ENCODE data around the gene SPDYC. TPM values are rescaled to one million over a fixed set of nuclear protein-coding genes. Genes with fewer than 3 reads are reported as not detected.

The SPDYC gene
- total RNA-seq, 1 donor from 2014 or later = not detected

GRCh38 chr11:65205602-65205967, 35.6 kb downstream of the SPDYC start:
- no peak for DNase-seq (ENCODE audit: low read depth)

GRCh38 chr11:65206441-65206841, 36.4 kb downstream of the SPDYC start:
- DNase-seq (ENCODE audit: low read depth) = no peak

- DNase-seq (ENCODE audit: low read depth) = no peak
These were observed 36.9 kb downstream of the SPDYC start for GRCh38 chr11:65206901-65207300.

- no peak for DNase-seq (ENCODE audit: low read depth)
These were observed 38.1 kb downstream of the SPDYC start for GRCh38 chr11:65207918-65208784.

- DNase-seq (ENCODE audit: low read depth) = no peak
These were observed 39.0 kb downstream of the SPDYC start for GRCh38 chr11:65208785-65209710.

- no peak for DNase-seq (ENCODE audit: low read depth)
These were observed 39.8 kb downstream of the SPDYC start for GRCh38 chr11:65209711-65210360.

GRCh38 chr11:65210361-65210731, 40.3 kb downstream of the SPDYC start:
- no peak for DNase-seq (ENCODE audit: low read depth)

GRCh38 chr11:65210748-65211147, 40.7 kb downstream of the SPDYC start:
- DNase-seq (ENCODE audit: low read depth) = no peak

- no peak for DNase-seq (ENCODE audit: low read depth)
These were observed 41.5 kb downstream of the SPDYC start for GRCh38 chr11:65211293-65212105.

GRCh38 chr11:65212226-65212801, 42.3 kb downstream of the SPDYC start:
- no peak for DNase-seq (ENCODE audit: low read depth)

- DNase-seq (ENCODE audit: low read depth) = no peak
These were observed 43.5 kb downstream of the SPDYC start for GRCh38 chr11:65213322-65214211.

- DNase-seq (ENCODE audit: low read depth) = no peak
These were observed 44.3 kb downstream of the SPDYC start for GRCh38 chr11:65214212-65214845.

GRCh38 chr11:65215441-65216076, 45.5 kb downstream of the SPDYC start:
- no peak for DNase-seq (ENCODE audit: low read depth)

- no peak for DNase-seq (ENCODE audit: low read depth)
These were observed 46.8 kb downstream of the SPDYC start for GRCh38 chr11:65216830-65217229.

GRCh38 chr11:65217441-65218423, 47.7 kb downstream of the SPDYC start:
- no peak for DNase-seq (ENCODE audit: low read depth)

- DNase-seq (ENCODE audit: low read depth) = no peak
These were observed 48.4 kb downstream of the SPDYC start for GRCh38 chr11:65218446-65218845.

GRCh38 chr11:65219930-65220213, 49.8 kb downstream of the SPDYC start:
- no peak for DNase-seq (ENCODE audit: low read depth)
